Tibial nerve (tissue), 4 donors: ENCODE results near the gene CNPY3.

Source experiments
- CTCF ChIP-seq, 5 experiments: fragments of 200-600 bp in 3 of 5; fragments of 450-650 bp in 2 of 5; sonication (generic) in 3 of 5; IDR thresholded peaks; one replicate each; pipeline ENCODE4 v1.5.1; 2016 to 2019; ENCODE audit warnings: antibody characterized with exemption in 5 of 5, mild to moderate bottlenecking in 3 of 5, moderate library complexity in 2 of 5
- EP300 ChIP-seq, 2 donors: sonication (generic); formaldehyde crosslinking; IDR thresholded peaks; one replicate each; pipeline ENCODE4 v1.6.1; 2017; ENCODE audit warnings: antibody characterized with exemption in 2 of 2, mild to moderate bottlenecking in 1 of 2
- POLR2A ChIP-seq, 2 donors: fragments of 450-650 bp; IDR thresholded peaks; one replicate each; pipeline ENCODE4 v1.6.1; 2017; ENCODE audit warnings: antibody characterized with exemption in 2 of 2, mild to moderate bottlenecking in 2 of 2, moderate library complexity in 2 of 2

- TF ChIP-seq CTCF (IDR thresholded peaks at IDR 0.05) (no peak), EP300 (IDR thresholded peaks at IDR 0.05) (no peak), POLR2A (IDR thresholded peaks at IDR 0.05) (no peak)
These were observed 7.1 kb downstream of the CNPY3 start for GRCh38 chr6:42936398-42936797.
